HCT116 (cell line): ENCODE results near the gene ARRB2. TPM values are rescaled to one million over a fixed set of nuclear protein-coding genes. Genes with fewer than 3 reads are reported as not detected.

ENCODE experiments used
- ATAC-seq: fragments of 200-7000 bp; cut with Tn5 transposase; 2 replicates; pipeline ENCODE4 v1.9.1; 2020; ENCODE audit warnings: mild to moderate bottlenecking, moderate library complexity
- BruUV-seq: library from RNA; stranded (reverse); fragments of 400-500 nt; replicated peaks from 2 replicates; lab custom pipeline; 2021; lab: Mats Ljungman, UMichigan
- CTCF ChIA-PET: fragments of 300-600 bp; sonication (Branson Sonifier 250); formaldehyde crosslinking; loops from one replicate; lab custom pipeline; 2021; ENCODE audit warnings: antibody characterized with exemption; lab: Charles Lee
- POLR2A ChIA-PET: fragments of 300-600, 350-600 bp; sonication (Branson Sonifier 250); formaldehyde crosslinking; loops from one replicate; lab custom pipeline; 2021; ENCODE audit warnings: antibody characterized with exemption; lab: Charles Lee
- RAD21 ChIA-PET, 2 experiments: fragments of 300-600 bp; sonication (Branson Sonifier 250); formaldehyde crosslinking; loops; one replicate each; lab custom pipeline; 2023; ENCODE audit warnings: low total read pairs in 2 of 2; ENCODE audit not compliant: uncharacterized antibody in 2 of 2, unreplicated experiment in 2 of 2, low non-redundant PET in 1 of 2; lab: Charles Lee
- DNase-seq: peaks from one replicate; pipeline ENCODE4 v3.0.0-alpha.2; 2010; ENCODE audit warnings: low read depth, low spot score
- H2AFZ ChIP-seq: fragments of 200-600 bp; shearing (Covaris generic), sonication (generic); 2 replicates; pipeline ENCODE4 v1.6.1; 2017; ENCODE audit warnings: low read depth, mixed run types, mixed read lengths, antibody characterized with exemption, low read length; ENCODE audit not compliant: poor library complexity, severe bottlenecking
- H3K27ac ChIP-seq: 2 replicates; pipeline ENCODE4 v1.5.1; 2012; ENCODE audit warnings: low read depth, low read length
- H3K27me3 ChIP-seq: fragments of 200-600 bp; sonication (generic); 2 replicates; pipeline ENCODE4 v1.6.1; 2016; ENCODE audit warnings: mixed run types, low read length, mixed read lengths; ENCODE audit not compliant: insufficient read depth
- H3K36me3 ChIP-seq, 2 experiments: fragments of 200-500 bp in 1 of 2; fragments of 200-600 bp in 1 of 2; sonication (Bioruptor generic) in 1 of 2; sonication (generic) in 1 of 2; 2 replicates each; pipeline versions ENCODE4 v1.5.1 to v1.6.1; 2014 to 2016; ENCODE audit warnings: low read length in 2 of 2, inconsistent platforms in 1 of 2, mixed read lengths in 1 of 2, mixed run types in 1 of 2; ENCODE audit not compliant: insufficient read depth in 2 of 2, control insufficient read depth in 1 of 2
- H3K4me1 ChIP-seq, 2 experiments: fragments of 200-600 bp in 1 of 2; sonication (generic) in 1 of 2; 2 replicates each; pipeline versions ENCODE4 v1.5.1 to v1.6.1; 2012 to 2017; ENCODE audit warnings: low read length in 2 of 2, inconsistent platforms in 1 of 2, mild to moderate bottlenecking in 1 of 2, mixed read lengths in 1 of 2, mixed run types in 1 of 2, moderate library complexity in 1 of 2; ENCODE audit not compliant: insufficient read depth in 2 of 2, control insufficient read depth in 1 of 2
- H3K4me2 ChIP-seq: fragments of 200-600 bp; sonication (generic); 2 replicates; pipeline ENCODE4 v1.6.1; 2017; ENCODE audit warnings: mixed run types, low read length, mixed read lengths
- H3K4me3 ChIP-seq, 2 experiments: fragments of 200-600 bp in 1 of 2; sonication (generic) in 1 of 2; replicated peaks in 1 of 2; 2 replicates each; pipeline ENCODE4 v1.5.1; 2011 to 2016; ENCODE audit warnings: low read length in 2 of 2, control low read depth in 1 of 2, low read depth in 1 of 2, mild to moderate bottlenecking in 1 of 2, mixed read lengths in 1 of 2, mixed run types in 1 of 2
- H3K79me2 ChIP-seq: fragments of 200-600 bp; sonication (generic); 2 replicates; pipeline ENCODE4 v1.6.1; 2017; ENCODE audit warnings: mild to moderate bottlenecking, mixed run types, low read length, moderate library complexity, mixed read lengths; ENCODE audit not compliant: insufficient read depth
- H3K9ac ChIP-seq: fragments of 200-600 bp; sonication (generic); 2 replicates; pipeline ENCODE4 v1.6.1; 2016; ENCODE audit warnings: low read length, mixed read lengths
- H3K9me2 ChIP-seq: fragments of 200-600 bp; sonication (generic), shearing (Covaris generic); 2 replicates; pipeline ENCODE4 v1.6.1; 2017; ENCODE audit warnings: mixed run types, mild to moderate bottlenecking, moderate library complexity; ENCODE audit not compliant: insufficient read depth
- H3K9me3 ChIP-seq, 2 experiments: fragments of 200-500 bp in 1 of 2; fragments of 200-600 bp in 1 of 2; sonication (Bioruptor generic) in 1 of 2; sonication (generic) in 1 of 2; 2 replicates each; pipeline ENCODE4 v1.6.1; 2014 to 2017; ENCODE audit warnings: low read length in 2 of 2, mixed read lengths in 2 of 2, inconsistent platforms in 1 of 2, low read depth in 1 of 2, mild to moderate bottlenecking in 1 of 2, mixed run types in 1 of 2, moderate library complexity in 1 of 2; ENCODE audit not compliant: control insufficient read depth in 1 of 2, insufficient read depth in 1 of 2
- H4K20me1 ChIP-seq: fragments of 200-600 bp; sonication (generic), shearing (Covaris generic); 2 replicates; pipeline ENCODE4 v1.6.1; 2017; ENCODE audit warnings: mixed run types, mild to moderate bottlenecking, moderate library complexity; ENCODE audit not compliant: insufficient read depth
- ATF3 ChIP-seq: IDR thresholded peaks from 2 replicates; pipeline ENCODE4 v1.6.1; 2012
- CBX3 ChIP-seq: IDR thresholded peaks from 2 replicates; pipeline ENCODE4 v1.6.1; 2012; ENCODE audit warnings: low read depth
- CEBPB ChIP-seq: IDR thresholded peaks from 2 replicates; pipeline ENCODE4 v1.6.1; 2012; ENCODE audit warnings: low read depth
- CTCF ChIP-seq, 3 experiments: fragments of 200-600 bp in 1 of 3; sonication (generic) in 1 of 3; IDR thresholded peaks in 2 of 3; conservative IDR thresholded peaks in 1 of 3; 2 replicates each; pipeline ENCODE4 v1.5.1; 2012 to 2017; ENCODE audit warnings: low read depth in 2 of 3, low read length in 2 of 3, antibody characterized with exemption in 1 of 3, borderline replicate concordance in 1 of 3, control low read depth in 1 of 3, mild to moderate bottlenecking in 1 of 3, mixed read lengths in 1 of 3, mixed run types in 1 of 3, moderate library complexity in 1 of 3; ENCODE audit not compliant: insufficient read depth in 1 of 3
- EGR1 ChIP-seq: IDR thresholded peaks from 2 replicates; pipeline ENCODE4 v1.6.1; 2012; ENCODE audit warnings: low read depth
- ELF1 ChIP-seq: IDR thresholded peaks from 2 replicates; pipeline ENCODE4 v1.6.1; 2012; ENCODE audit warnings: low read depth, borderline replicate concordance
- EZH2 ChIP-seq: fragments of 200-600 bp; sonication (generic); IDR thresholded peaks from 2 replicates; pipeline ENCODE4 v1.6.1; 2017; ENCODE audit warnings: antibody characterized with exemption, mixed run types
- EZH2phosphoT487 ChIP-seq: fragments of 200-600 bp; IDR thresholded peaks from 2 replicates; pipeline ENCODE4 v1.6.1; 2018; ENCODE audit warnings: antibody characterized with exemption, borderline replicate concordance
- FOSL1 ChIP-seq: IDR thresholded peaks from 2 replicates; pipeline ENCODE4 v1.6.1; 2012; ENCODE audit warnings: low read depth
- POLR2AphosphoS5 ChIP-seq: IDR thresholded peaks from 2 replicates; pipeline ENCODE4 v1.6.1; 2011; ENCODE audit warnings: mild to moderate bottlenecking, low read depth, low read length, moderate library complexity
- RAD21 ChIP-seq: IDR thresholded peaks from 2 replicates; pipeline ENCODE4 v1.6.1; 2012; ENCODE audit warnings: low read depth, mild to moderate bottlenecking
- REST ChIP-seq: IDR thresholded peaks from 2 replicates; pipeline ENCODE4 v1.6.1; 2012; ENCODE audit warnings: low read depth
- SIN3A ChIP-seq: IDR thresholded peaks from 2 replicates; pipeline ENCODE4 v1.6.1; 2012; ENCODE audit warnings: low read depth
- SP1 ChIP-seq: IDR thresholded peaks from 2 replicates; pipeline ENCODE4 v1.6.1; 2012; ENCODE audit warnings: low read depth
- SRF ChIP-seq: IDR thresholded peaks from 2 replicates; pipeline ENCODE4 v1.6.1; 2012; ENCODE audit warnings: low read depth
- TCF7L2 ChIP-seq: IDR thresholded peaks from 2 replicates; pipeline ENCODE4 v1.7.0; 2011; ENCODE audit warnings: borderline replicate concordance, inconsistent platforms; ENCODE audit not compliant: insufficient read depth, insufficient read length; ENCODE audit errors: extremely low read depth
- YY1 ChIP-seq: IDR thresholded peaks from 2 replicates; pipeline ENCODE4 v1.6.1; 2011; ENCODE audit warnings: low read length, low read depth, moderate library complexity, mild to moderate bottlenecking; ENCODE audit not compliant: insufficient replicate concordance; ENCODE audit errors: extremely low read depth
- ZBTB33 ChIP-seq: IDR thresholded peaks from 2 replicates; pipeline ENCODE4 v1.6.1; 2011; ENCODE audit warnings: mild to moderate bottlenecking, low read length, moderate library complexity; ENCODE audit not compliant: insufficient replicate concordance; ENCODE audit errors: extremely low read depth
- ZFX ChIP-seq: fragments of 450-650 bp; IDR thresholded peaks from 2 replicates; pipeline ENCODE4 v1.6.1; 2017
- ZNF274 ChIP-seq: fragments of 200-500 bp; sonication (Bioruptor generic); IDR thresholded peaks from 2 replicates; pipeline ENCODE4 v1.6.1; 2014; ENCODE audit warnings: mild to moderate bottlenecking, low read depth, low read length, inconsistent platforms
- intact Hi-C: fragments of 100-400 bp; cut with micrococcal nuclease; formaldehyde crosslinking; loops from 2 replicates; pipeline ENCODE4 v1.10.0; 2022
- total RNA-seq: library from RNA; stranded (reverse); gene quantifications from one replicate; pipeline ENCODE4 v1.2.1, GENCODE V29; 2021; ENCODE audit not compliant: unreplicated experiment

The ARRB2 gene
- total RNA-seq, 1 experiment from 2014 or later = 70.8 TPM

- POLR2A ChIA-PET = no interaction called here
- H4K20me1 ChIP-seq = no peaks in the 10 kb centered on the region
- H3K9me3 ChIP-seq = no peaks in the 10 kb centered on the region
- RAD21 ChIA-PET = no interaction called here
- 0 out of 4 replicates have a peak, but pooled peaks cover 0 to 2% of the 10 kb centered on the region in 2 experiments for H3K36me3 ChIP-seq
- TF ChIP-seq ZNF274 (no peak), EZH2 (no peak), RAD21 (no peak), FOSL1 (no peak), EGR1 (no peak), TCF7L2 (no peak), CEBPB (no peak), SIN3A (no peak), ZFX (no peak), SRF (no peak), SP1 (no peak), REST (no peak), EZH2phosphoT487 (no peak), CTCF (IDR thresholded peaks at IDR 0.05 in 2 of 3, conservative IDR thresholded peaks at IDR 0.05 in 1 of 3; ENCODE audit: borderline replicate concordance in 1 of 3, insufficient read depth in 1 of 3, low read depth in 2 of 3, low read length in 2 of 3) (no peak), YY1 (no peak), POLR2AphosphoS5 (no peak), ATF3 (no peak), ZBTB33 (no peak), ELF1 (no peak), CBX3 (no peak)
- CTCF ChIA-PET = no interaction called here
- H3K9ac ChIP-seq = no peak overlapping the region
- no peak for DNase-seq
- intact Hi-C loops = no loop called here
- no peak for ATAC-seq
- H3K79me2 ChIP-seq = no peaks in the 10 kb centered on the region
- H3K27me3 ChIP-seq = no peaks in the 10 kb centered on the region
- no peak overlapping the region for H2AFZ ChIP-seq
- peaks cover 3 to 15% of the 10 kb centered on the region in 2 experiments; a peak in 3 of 4 replicates for H3K4me1 ChIP-seq
- no TSS peak for BruUV-seq
- no peak overlapping the region for H3K27ac ChIP-seq
- H3K4me2 ChIP-seq = no peak overlapping the region
- H3K9me2 ChIP-seq = no peaks in the 10 kb centered on the region
- no peak overlapping the region for H3K4me3 ChIP-seq
Measured at GRCh38 chr17:4728124-4728523, 17.7 kb downstream of the ARRB2 start.
